GM12892 (cell line): Measurements from ENCODE around the gene LHFPL3.

Experiments used
- POLR2A ChIP-seq: IDR thresholded peaks from 2 replicates; pipeline ENCODE4 v1.6.1; 2011; ENCODE audit warnings: low read depth, low read length, control low read depth
- TAF1 ChIP-seq: IDR thresholded peaks from 2 replicates; pipeline ENCODE4 v1.6.1; 2011; ENCODE audit warnings: low read depth, mild to moderate bottlenecking, control low read depth, low read length, borderline replicate concordance

DNA sequence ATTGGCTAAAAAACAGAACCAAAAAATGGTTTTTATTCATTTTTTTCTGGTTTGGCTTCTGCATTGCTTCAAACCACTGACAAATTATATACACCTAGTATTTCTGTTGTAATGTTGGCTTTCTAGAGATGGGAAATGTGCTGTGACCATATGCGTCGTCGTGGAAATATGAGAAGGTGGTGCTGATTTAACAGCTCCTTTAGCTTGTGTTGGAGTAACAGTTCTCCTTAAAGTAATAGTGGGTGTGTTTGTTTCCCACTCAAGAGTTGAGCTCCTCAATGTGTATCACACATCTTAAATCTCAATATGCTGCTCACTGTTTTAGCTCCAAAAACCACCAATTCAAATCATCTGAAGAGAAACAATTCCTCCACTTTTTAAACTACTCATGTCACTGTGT lies 196.4 kb downstream of the LHFPL3 start:
- TF ChIP-seq TAF1 (no peak), POLR2A (no peak)
